GM21423 (cell line): ENCODE measurements around the gene RAD50.

Experiments used
- ATAC-seq: cut with Tn5 transposase; IDR thresholded peaks from one replicate; pipeline ENCODE4 v1.9.1; 2021; ENCODE audit warnings: mild to moderate bottlenecking, moderate library complexity; ENCODE audit not compliant: unreplicated experiment

Gene RAD50

DNA sequence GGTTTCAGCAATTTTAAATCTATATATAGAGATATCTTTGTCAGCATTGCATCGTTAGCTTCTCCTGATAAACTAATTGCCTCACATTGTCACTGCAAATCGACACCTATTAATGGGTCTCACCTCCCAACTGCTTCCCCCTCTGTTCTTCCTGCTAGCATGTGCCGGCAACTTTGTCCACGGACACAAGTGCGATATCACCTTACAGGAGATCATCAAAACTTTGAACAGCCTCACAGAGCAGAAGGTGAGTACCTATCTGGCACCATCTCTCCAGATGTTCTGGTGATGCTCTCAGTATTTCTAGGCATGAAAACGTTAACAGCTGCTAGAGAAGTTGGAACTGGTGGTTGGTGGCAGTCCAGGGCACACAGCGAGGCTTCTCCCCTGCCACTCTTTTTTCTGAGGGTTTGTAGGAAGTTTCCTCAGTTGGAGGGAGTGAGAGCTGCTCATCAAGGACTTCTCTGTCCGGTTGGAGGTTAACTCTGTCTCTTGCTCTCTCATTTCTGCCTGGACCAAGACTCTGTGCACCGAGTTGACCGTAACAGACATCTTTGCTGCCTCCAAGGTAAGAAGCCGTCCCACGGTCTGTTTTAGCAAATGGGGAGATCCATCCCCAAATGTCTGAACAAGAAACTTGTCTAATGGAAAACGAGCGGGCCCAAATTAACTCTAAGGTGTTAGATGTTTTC lies 117.3 kb downstream of the RAD50 start, which contains the start of gene IL4:
TSS of gene IL4 (plus strand) at position 51 of the 692 bp plus-strand sequence. CDS start at position 113, 62 bp downstream.
- ATAC-seq = no peak

DNA sequence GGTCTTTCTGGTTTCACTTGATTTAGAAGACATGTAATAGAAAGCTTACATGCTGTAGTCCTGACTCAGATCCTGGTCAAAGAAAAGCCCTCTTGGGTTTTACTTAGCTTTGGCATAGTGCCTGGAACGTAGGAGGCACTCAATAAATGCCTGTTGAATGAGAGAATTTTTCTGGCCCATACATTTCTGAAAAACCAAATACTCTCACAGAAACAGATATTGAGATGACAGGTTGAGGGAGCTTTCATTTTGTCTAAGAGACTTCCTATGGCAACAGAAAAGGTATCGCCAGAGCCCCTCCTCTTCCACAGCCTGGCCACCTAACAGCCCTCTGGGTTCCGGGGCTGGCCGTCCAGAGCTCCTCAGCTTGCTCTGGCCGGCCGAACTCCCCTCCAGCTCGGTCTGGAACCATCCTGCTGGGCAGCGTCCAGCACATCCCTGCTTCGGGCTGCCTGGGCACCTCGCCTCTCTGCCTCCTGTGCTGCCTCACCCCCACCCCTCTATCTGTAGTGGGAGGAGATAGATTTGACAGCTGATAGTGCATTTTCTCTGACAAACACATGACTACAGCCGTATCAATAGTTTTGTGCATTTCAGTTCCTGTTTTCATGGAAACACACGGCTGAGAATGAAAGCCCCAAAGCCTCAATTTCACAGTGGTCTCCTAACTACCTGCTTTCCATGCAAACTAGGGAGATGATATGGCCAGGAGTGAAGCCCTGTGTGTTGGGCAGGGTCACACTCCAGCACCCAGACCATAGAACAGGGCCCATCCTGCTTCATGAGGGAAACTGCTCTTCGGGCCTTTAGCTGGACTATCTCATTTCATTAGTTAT lies 118.1 kb downstream of the RAD50 start:
- ATAC-seq = peak; percentile 78

DNA sequence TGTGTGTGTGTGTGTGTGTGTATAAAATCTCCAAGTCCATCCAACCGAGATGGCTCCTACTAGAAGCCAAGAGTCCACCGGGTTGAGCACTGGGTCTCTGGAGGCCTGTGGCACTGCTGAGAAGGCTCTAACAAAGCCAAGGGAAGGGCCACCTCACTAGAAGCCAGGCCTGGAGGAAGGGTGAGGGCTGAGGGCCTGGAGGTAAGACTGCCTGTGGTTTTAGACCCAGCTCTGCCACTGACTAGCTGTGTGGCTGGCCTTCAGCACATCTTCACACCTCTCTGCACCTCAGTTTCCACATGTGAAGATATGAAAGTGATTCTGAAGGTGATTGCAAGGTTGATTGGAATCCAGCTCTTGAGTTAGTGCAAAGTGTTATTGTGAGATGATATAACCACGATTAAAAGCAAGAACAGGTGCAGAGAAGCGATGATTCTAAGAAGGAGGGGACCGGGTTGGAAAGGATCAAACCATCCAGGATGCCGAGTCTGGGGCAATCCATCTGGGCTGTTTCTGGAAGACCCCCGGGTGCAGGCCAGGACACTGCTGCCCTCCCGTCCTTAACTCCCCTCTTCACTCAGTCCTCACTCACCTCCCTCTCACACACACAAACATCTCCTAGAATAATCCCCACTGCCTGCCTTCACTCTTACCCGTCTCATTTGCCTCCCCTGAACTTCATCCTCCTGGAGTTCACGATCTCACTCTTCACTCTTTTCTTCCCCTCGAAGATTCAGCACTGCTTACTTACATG lies 119.3 kb downstream of the RAD50 start:
- ATAC-seq = no peak

DNA sequence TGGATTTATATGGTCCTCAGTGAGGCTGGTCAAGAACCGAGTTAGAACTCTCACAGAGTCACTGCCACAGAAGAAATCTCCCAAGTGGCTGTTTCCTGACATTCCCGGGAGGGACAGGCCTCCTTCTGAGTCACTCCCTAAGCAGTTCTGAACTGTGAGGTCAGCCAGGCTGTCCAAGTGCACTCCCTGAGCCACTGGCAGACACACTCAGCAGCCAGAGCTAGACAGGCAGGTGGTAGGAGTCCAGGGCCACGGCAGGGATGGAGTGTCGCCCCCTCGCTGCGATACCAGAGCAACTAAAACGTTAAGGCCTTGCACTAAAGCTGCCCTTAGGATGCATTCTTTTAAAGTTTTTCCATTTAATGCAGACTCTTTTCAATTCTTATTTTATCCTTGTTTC lies 120.4 kb downstream of the RAD50 start:
- ATAC-seq = no peak

DNA sequence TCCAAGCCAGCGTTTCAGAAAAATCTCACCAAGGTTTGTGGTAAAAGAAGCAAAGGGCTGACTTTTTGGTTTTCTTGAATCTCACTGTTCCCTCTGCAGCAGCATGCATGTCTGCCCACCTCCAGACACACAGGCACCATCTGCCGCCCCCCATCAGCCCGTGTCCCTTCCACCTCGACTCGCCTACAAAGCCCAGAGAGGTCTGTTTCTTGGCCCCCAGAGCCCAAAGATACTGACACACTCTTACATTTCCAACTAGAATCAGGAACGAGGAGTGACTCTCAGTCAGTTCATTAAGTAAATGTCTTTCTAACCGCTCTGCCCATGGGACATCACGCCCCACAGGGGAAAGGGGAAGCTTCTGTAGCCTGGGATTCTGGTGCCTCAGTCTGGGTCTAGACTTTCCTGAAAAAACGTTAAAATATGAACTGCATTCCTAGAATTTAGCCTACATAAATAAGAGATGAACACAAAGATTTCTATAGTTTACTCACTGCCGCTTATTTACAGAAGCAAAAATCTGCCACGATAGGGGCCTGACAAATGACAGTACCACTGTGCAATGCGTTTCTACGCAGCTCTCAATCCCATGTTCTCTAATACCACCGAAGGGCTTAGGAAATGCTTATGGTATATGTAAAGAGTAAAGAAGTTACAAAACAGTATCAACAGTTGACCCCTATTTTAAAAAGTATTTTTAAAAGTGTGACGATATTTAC lies 121.1 kb downstream of the RAD50 start:
- ATAC-seq = no peak

DNA sequence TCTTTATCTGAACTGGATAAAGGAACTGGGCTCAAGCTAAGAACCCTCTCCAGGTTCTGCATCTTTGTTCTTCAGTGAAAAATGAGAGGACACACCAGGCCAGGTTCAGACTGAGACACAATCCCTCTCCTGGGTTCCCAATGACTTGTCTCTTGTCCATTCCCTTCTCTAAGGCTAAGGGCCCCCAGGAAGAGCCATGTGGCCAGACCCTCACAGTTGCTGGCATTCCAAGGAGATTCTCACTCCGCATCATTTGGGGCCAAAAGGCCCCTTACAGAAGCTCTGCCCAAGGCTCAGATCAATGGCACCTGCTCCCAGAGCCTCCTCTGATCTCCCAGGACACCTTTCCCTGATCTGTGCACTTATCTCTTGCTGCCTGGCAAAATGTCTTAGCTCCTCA lies 122.0 kb downstream of the RAD50 start:
- no peak for ATAC-seq

DNA sequence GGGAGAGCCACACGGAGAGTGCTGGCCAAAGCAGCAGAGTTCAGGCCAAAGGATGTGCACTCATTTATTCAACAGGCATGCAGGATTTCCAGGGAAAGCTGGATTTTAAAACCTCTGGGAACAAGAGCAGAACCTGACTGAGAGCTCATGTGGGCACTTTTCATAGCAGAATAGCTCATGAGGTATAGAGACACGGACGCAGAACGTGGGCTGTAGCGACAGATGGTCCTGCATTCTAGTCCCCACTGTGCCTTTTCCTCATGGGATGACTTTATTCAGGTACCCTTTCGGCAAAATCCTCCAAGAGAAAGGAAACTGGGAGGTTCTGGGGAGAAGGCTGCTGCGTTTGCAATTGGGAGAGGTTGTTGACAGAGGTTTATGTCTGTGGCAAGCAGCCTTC lies 122.4 kb downstream of the RAD50 start:
- ATAC-seq = no peak

DNA sequence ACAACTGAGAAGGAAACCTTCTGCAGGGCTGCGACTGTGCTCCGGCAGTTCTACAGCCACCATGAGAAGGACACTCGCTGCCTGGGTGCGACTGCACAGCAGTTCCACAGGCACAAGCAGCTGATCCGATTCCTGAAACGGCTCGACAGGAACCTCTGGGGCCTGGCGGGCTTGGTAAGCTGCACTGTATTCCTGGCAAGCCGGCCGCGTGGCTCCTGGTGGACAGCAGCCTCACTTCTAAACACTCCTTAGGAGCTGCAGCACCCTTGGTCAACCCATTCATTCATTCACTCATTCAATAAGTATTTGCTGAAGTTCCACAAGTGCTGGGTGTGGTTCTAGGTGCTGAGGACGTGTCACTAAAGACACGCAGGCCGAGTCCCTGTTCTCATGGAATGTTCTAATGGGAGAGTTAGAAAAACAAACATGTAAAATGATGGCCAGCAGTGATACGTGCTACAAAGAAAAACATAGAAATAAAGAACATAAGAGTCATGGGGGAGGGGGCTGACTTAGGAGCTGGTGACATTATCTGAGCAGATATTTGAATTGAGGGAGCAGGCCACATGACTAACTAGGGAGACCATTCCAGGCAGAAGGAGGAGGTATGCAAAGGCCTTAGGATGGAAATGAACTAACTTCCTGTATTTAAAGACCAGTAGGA lies 123.1 kb downstream of the RAD50 start:
- ATAC-seq = no peak

DNA sequence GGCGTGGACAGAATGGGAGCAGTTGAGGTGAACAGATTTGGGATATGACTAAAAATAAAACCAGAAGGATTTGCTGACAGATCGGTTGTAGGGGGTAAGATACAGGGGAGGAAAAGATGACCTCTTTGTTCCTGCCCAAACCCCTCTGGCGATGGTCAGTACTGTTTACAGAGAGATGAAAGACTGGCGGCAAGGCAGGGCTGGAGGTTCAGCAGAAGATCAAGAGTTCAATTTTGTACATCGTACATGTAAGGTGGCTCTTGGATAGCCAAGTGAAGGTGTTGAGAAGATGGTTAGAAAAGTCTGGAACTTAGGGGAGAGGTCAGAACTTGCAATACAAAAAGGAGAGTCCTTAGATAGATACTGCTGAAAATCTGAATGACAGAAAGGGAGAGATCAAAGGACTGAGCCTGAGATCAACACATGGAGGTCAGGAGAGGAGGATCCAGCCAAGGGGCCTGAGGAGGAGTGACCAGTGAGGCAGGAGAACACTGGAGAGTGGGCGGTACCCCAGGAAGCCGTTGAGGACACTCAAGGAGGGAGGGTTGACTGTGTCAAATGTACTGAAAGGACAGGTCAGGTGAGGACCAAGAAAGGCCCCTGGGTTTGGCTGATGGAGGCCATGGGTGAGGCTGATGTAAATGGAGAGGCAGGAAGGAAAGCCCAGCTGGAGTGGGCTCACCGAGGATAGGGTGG lies 124.2 kb downstream of the RAD50 start:
- ATAC-seq = no peak

DNA sequence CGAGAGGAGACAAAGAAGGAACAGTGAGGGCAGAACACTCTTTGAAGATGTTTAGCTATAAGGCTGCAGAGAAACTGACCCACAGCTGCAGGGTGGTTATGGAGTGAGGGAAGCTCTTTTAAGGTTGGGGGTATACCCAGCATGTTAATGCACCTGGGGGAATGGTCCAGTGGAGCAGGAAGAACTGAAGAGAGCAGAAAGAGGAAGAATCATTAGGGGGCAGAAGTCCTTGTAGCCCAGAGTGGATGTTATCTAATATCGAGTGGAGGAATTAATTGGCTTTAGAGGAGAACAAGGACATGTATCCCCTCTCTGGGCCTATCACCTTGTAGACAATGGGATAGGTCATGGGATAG lies 124.7 kb downstream of the RAD50 start:
- ATAC-seq = no peak

DNA sequence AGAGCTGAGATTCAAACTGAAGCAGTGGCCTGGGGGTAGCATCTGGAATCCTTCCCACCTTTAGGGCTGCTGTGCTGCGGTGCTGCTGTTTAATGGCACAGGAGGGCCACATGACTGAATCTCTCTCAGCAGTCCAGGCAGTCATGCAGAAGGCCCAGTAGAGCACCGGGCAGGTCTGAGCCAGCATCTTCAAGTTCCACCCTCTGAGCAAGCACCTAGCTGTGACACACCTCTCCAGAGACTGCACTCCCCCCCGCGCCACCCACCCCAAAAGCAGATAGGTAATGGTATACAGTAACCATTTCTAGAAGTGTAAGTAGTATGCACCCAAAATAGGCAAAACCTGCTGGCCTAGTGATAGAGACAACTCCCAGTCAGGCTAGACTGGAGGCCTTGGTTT lies 125.2 kb downstream of the RAD50 start:
- ATAC-seq = no peak

DNA sequence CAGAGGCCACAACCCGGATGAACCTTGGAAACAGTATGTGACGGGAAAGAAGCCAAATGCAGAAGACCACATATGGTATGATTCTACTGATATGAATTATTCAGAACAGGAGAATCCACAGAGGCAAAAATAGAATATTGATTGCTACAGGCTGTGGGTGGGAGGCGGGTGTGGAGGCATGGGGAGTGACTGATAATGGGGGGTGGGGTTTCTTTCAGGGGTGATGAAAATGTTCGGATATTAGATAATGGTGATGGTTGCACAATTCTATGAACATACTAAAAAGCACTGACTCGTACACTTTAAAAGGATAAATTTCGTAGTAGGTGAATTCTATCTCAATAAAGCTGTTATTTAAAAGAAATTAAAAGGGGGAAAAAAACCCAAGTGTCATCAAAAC lies 127.7 kb downstream of the RAD50 start:
- no peak for ATAC-seq

DNA sequence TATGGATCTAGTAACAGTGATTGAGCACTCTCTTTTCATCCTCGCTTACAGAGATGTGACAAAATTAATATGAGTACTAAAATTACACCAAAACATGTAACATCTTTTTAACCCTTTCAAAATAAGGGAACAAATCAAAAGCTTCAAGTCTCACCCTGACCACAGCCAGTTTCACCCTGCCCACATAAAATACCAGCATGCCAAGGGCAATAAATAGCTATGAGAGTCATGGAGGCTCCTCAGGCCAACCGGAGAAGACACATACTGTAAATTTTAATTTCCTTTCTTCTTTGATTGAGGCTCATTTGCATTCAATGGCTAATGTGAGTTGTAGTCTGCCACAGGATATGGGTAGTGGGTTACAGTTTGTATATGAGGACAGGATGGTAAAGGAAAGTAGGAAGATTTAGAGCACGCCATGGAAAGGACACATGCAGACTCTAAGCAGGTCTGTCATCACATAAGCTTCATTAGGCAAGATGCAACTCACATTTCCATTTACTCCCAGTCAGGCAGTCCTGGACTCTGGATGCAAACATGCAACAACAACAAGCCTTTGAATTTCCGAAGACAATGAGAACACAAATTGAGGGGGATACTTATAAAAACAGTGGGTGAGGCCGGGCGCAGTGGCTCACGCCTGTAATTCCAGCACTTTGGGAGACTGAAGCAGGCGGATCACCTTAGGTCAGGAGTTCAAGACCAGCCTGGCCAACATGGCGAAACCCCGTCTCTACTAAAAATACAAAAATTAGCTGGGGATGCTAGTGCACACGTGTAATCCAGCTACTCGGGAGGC lies 128.3 kb downstream of the RAD50 start:
- no peak for ATAC-seq

DNA sequence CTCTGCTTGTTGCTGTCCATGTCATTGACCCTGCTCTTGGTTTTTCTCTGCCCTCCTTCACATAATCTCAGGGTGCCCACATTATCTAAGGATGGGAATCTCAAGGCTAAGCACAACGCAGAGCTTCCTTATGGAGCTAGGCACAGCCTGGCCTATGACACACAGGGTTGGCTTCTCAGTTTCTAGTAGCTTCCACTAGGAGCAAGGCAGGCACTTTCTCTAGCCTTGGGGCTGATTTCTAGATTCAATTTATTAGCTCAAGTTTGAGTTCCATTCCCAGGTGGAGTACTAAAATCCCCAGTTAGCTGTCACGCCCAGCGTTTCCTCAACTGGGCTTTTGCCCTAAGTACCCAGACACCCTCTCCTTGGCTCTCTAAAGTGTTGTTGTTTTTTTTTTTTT lies 129.4 kb downstream of the RAD50 start:
- ATAC-seq = no peak

DNA sequence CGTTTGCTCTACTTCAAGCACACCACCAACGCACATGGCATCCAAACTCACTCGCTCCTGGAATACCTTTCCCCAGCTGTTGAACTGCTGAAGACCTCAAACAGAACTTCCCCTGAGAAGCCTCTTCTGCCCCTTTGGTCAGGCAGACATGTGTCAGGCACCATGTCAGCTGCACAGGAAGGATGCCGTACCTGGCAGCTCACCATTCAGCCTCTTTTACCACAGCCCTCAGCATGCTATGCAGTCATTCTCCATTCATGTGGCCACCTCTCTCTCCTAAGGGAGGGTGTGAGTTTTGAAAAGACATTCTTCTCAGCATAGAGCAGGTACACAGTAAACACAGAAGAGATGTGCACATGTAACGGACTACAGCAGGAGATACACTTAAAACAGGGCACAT lies 131.2 kb downstream of the RAD50 start:
- peak; percentile 45 for ATAC-seq

DNA sequence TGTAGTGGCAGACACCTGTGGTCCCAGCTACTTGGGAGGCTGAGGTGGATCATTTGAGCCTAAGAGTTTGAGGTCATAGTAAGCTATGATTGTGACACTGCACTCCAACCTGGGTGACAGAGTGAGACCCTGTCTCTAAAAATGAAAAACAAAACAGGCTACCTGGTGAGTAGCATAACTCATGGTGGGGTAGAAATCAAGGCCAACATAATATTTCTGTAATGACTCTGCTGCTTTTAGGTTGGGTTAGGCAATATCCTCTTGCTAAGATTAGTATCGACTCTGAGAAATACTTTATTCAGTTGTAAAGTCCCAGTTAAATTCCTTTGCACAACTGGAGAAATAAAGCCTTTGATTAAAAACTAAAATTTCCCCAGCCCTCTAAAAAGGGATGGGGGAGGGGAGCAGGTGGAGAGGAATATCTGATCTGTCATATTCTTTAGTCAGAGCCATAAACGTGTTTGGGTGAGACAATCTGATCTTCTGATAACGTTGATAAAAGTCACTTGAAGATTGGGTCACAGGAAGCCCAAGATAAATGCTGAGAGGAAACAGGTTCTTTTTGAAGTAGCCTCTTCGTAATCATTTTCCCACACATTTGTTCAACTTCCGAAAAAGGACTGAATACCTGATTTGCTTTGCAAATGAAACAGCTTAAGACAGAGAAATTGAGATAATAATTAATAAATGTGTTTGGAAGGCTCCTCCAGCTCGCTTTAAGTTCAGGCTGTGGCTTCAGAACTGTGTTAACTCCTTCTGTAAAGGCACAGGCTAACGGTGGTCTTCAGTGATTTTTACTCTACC lies 132.0 kb downstream of the RAD50 start:
- ATAC-seq = peak; percentile 52

DNA sequence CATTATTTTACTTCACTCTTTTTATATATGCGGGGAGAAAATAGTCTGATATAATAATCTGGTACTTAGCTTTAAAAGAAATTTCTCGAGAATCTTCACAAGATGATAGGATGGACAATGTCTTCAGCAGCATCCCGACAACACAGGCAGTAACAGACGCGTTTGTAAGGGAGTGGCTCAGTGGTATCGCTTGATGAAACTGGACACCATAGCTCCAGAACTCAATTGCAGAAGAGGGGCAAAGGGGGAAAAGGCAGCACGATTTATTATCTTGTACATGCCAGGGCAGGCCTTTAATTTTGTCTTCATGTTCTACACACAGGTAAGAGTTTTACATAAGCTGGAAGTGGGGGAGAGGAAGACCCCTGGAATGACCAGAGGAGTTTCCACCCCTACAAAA lies 132.7 kb downstream of the RAD50 start:
- ATAC-seq = no peak

DNA sequence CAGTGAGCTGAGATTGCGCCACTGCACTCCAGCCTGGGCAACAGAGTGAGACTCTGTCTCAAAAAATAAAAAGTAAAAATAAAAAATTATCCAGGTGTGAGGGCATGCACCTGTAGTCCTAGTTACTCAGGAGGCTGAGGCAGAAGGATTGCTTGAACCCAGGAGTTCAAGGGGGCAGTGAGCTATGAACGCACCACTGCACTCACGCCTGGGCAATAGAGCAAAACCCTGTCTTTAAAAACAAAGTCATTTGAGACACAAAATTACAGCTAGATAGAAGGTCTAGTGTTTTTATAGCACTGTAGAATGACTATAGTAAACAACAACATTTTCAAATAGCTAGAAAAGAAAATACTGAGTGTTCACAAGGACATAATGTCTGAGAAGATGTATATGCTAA lies 133.4 kb downstream of the RAD50 start:
- ATAC-seq = no peak
